SK-MEL-5 (cell line): Measurements from ENCODE around the gene ATP5F1E. TPM values are rescaled to one million over a fixed set of nuclear protein-coding genes. Genes with fewer than 3 reads are reported as not detected.
"Not testable (repeated sequence)": the region's sequence is repeated elsewhere in the genome, so short reads cannot be mapped to it uniquely, and the experiment has no call there.

Experiments used
- DNase-seq: peaks from one replicate; pipeline ENCODE4 v3.0.0-alpha.2; 2016; ENCODE audit warnings: low read depth, low spot score
- in situ Hi-C: cut with HindIII; loops from 2 replicates; pipeline ENCODE4 v1.10.0; 2016; ENCODE audit warnings: low sequenced_read_pairs, high pct_unique_total_duplicates, low pct_unique_long_range_greater_than_20kb
- total RNA-seq: library from RNA; depleted of rRNA; stranded (reverse); fragments of >200 nt; shearing (Covaris generic); gene quantifications from 2 replicates; pipeline ENCODE4 v1.2.3, GENCODE V29; 2014

Gene ATP5F1E
- total RNA-seq, 1 experiment from 2014 or later = 96.6 TPM

DNA sequence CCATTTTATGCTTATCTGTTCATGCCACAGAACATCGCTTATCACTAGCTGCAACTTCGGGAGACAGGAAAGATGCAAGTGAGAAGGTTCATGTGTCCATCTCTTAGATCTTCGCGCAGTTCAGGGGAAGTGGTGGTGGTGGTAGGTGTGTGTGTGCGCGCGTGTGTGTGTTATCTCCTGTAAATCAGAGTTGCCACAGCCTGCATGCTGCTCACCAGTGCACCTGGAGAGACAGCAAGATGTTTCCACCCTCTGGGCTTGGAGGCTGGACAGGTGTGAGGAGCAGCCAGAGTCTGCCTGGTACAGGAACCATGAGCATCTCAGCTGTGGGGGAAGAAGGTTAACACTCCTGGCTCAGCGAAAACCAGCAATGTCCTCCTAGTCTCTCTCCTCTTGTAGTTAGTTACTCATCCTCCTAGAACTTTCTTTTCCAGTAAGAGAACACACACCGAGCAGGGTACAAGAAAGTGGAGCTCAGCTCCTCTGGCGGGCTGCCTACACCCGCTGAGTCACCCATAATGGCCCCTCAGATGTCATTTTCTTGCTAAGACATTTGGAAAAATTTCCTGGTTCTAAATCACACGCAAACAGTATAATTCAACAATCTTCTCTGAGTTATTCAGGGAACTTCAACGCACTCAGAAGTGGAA, 18.1 kb downstream of the ATP5F1E start:
- in situ Hi-C loops = no loop called here

DNA sequence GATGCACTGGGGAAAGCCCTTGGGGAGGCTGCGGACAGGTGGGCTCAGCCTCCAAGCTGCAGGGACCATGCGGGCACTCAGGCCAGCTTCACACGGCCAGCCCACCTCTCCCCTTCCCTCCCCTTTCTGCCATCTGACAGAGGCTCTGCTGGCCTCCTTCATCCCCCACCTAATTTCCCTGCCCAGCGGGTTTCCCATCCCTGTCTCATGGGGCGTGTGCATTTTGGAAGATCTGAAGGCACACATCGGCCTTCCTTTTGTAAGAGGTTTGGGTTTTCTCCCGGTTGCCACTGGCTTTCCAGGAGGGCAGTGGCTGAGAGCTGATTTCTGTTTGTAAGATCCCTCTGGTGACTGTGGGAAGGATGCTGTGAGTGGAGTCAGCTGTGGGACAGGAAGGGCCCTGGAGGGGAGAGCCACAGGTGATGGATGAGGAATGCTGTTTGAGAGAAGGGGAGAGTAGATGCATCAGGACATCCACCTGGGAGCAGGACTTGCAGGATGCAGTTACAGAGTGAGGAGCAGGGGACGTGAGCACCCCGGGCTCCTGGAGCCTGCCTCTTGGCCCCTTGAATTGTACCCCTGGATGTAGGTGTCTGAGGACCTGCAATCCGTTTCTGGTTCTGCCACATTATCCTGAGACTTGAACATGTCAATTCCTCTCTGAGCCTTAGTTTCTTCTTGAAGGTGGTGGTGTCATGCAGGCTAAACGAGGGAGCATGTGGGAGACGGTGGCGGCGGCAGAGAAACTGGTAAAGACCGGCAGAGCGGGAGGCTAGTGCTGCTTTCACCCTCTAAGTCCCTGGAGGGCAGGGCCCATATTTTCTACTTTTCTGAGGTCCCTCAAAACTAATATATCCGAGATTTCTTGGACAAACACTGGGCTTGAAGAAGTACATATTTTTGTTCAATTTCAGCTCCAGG, 18.8 kb downstream of the ATP5F1E start:
- in situ Hi-C loops = no loop called here
- no peak for DNase-seq

More for the DNA sequence above, 18.1 kb downstream of the ATP5F1E start:
- no peak for DNase-seq

DNA sequence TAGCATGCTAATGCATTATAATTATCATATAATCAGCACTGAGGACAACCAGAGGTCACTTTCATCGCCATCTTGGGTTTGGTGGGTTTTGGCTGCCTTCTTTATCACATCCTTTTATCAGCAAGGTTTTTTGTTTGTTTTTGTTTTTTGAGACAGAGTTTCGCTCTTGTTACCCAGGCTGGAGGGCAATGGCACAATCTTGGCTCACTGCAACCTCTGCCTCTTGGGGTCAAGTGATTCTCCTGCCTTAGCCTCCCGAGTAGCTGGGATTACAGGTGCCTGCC, 20.3 kb downstream of the ATP5F1E start:
- in situ Hi-C loops, DNase-seq: not testable (repeated sequence)

DNA sequence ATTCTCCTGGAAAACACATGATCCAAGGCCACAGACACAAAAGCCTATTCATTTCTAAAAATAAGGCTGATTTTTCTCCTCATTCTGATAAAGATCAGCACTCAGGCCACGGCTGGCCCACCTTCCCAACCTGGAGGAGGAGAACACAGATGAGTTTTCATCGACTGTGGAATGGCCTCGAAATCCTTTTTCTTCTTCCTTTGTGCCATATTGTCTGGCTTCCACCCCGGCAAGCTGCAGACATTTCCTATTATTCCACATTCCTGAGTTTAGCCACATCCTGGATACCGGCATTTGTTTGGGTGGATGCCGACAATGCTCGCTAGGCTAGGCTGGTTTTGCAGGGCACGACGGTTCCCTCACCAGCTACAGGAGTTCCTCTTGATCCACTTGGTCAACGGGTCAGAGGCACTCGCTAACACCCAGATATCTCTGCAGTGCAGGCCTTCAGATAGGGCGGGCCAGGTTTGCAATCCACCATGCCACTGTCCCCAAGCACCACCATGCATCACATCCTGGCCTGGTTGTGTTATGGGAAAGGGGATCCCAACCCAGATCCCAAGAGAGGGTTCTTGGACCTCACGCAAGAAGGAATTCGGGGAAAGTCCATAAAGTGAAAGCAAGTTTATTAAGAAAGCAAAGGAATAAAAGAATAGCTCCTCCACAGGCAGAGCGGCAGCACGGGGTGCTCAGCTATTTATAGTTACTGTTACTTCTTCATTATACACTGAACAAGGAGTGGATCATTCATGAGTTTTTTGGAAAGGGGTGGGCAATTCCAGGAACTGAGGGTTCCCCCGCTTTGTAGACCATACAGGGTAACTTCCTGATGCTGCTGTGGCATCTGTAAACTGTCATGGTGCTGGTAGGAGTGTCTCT, 20.9 kb downstream of the ATP5F1E start:
- in situ Hi-C loops = no loop called here
- DNase-seq = peak; percentile 78

DNA sequence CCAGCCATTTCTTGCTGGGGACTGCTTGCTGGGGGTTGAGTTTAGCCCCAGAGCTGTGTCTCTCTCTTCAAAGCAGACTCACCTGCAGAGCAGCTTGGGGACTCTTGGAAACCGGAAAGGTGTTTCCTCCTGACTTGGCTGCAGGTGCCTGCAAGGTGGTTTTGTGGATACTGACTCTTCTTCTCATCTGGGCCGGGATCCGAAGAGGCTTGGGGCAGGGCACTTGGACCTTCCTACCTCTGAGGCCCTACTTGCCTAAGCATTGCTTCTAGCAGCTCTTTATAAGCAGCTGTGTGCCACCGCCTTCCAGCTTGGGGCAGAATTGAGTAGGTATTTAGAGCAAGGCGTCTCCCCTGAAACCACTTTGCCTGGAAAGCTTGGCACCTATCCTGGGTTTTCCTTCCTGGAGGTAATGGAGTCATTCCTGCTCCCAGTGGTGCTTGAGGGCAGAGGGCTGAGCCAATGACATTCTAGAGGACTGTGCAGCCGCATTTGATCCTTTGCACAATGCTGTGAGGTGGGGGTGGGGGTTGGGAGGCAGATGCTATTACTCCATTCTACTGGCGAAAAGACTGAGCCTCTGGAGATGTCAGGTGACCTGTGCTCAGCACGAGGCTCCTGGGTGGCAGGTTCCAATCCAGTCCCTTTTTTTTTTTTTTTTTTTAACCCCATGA, 21.7 kb downstream of the ATP5F1E start:
- in situ Hi-C loops = no loop called here
- DNase-seq = peak; percentile 67

DNA sequence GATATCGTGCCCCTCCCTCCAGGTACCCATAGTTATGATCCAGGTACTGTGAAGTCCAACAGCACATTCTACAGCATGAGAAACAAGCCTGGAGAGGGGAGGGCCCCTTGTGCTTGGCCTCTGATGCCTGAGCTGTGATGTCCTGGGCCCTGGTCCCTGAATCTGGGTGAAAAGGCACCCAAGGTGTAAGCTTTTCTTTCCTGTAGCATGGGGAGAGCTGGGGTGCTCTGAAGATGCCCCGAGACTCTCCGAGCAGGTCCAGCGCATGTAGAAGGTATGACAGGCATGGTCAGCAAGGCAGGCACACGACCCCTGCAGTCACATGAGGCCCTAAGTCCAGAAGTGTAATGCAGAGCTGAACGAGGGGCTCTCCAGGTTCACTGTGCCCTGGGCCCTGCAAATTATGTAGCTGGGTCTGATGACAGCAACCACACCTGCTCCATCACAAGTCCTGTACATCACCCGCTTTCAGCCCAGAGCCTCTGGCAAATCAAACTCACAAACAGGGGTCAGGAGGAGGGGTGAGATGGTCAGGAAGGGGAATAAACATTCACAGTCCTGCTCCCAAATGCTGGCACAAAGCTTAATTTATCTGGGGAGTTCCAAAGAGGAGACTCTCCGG, 23.3 kb downstream of the ATP5F1E start:
- DNase-seq = no peak
- in situ Hi-C loops = no loop called here

DNA sequence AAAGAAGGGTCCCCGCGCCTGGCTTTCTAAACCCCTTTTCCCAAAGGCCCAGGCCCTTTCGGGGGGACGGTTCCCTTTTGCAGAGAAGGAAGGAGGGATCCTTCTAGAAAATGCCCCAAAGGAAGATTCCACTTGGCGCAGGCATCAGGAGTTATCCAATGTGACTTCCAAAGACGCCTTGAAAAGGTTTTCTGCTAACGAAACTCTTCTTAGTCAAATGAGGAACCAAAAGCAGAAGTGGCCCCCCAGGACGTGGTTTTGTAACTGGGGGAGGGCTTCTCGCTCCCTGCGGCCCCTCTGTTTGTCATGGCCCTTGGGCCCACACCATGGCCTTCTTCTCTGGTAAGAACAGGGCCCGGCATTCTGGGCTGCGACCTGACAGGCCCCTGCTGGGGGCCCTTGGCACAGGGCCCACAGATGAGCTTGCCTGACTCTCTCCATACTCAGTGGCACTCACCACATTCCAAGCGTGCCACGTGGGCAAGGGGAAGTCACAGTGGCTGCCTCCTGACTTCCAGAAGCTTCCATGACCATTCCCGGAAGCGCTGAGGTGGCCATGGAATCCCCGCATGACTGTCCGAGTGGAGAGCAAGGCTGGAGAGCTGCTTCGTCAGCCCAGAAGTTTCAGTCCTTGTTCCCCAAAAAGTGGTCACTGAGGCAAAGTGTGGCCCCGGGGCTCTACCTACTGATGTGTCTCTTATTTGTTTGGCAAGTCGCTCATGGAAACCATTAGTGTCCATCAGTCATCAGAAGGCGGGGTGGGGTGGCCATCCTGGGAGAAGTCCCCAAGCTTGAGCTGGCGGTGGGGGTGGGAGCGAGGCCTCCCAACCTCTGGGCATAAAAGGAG, 24.2 kb downstream of the ATP5F1E start:
- in situ Hi-C loops = no loop called here
- DNase-seq = no peak

DNA sequence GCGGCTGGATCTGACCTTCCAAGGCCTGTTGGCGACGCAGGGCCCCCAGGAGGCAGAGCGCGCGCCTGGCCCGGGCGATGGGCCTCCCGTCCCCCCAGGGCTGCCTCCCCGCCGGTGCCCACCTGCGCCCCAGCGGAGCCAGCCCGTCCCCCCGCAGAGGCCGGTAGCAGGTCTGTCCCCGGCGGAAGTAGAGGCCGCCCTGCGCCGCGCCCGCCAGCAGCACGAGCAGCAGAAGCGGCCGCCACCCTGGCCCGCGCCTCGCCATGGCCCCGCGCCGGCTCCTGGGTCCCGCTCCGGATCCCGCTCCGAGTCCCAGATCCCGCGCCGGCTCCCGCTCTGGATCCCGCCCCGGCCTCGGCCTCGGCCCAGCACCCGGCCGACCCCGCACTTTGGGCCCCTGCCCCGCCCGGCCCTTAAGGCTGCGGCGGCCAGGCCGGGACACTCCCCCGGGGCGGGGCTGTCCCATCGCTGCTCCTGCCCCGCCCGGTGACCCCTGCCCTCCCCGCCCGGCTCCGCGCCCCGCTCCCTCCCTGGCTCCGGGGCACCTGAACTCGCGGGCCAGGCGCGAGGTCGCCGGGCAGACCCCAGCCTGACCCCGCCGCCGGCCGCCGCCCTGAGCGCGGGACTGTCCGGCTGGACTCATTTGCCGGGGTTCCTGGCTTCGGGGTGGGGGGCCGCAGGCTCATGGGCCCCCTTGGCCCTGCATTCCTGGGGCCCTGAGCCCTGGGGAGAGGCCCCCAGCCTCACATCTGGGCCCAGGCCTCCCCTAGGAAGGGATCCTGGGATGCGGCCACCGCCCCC, 25.1 kb downstream of the ATP5F1E start, which contains the start of gene CTSZ:
Gene CTSZ, minus strand, starts transcription at position 391 of the 801 bp plus-strand sequence. Its CDS starts 126 bp downstream, at position 265.
- in situ Hi-C loops = no loop called here
- no peak for DNase-seq

DNA sequence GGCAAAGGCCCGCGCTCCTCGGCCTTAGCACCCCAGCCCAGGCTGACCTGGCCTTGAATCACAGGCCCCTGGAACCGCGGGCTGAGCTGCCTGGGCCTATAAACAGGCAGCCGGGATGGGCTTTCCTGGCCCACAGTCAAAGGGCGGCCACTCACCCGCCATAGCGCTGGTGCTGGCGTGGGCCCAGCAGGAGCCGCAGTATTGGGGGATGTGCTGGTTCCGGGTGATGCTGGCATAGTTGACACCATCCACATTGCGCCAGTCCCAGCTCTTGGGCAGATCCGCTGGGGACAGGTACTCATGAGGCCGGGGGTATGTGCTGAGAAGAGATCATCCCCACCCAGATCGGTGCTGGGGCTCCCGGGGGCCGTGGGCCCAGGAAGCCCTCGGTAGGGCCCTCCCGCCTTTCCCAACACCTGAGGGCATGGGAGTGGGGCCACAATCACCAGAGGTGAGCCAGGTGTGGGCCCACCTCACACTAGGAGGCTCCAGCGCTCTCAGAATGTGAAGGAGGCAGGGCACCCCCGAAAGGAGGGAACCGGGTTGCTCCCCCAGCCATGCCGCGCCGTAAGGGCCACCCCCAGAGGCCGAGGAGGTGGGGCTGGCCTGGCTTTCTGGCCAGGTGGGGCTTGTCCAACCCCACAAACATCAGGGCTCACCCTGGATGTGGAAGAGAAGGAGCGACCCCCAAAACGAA, 25.8 kb downstream of the ATP5F1E start:
- DNase-seq = no peak
- in situ Hi-C loops = no loop called here

DNA sequence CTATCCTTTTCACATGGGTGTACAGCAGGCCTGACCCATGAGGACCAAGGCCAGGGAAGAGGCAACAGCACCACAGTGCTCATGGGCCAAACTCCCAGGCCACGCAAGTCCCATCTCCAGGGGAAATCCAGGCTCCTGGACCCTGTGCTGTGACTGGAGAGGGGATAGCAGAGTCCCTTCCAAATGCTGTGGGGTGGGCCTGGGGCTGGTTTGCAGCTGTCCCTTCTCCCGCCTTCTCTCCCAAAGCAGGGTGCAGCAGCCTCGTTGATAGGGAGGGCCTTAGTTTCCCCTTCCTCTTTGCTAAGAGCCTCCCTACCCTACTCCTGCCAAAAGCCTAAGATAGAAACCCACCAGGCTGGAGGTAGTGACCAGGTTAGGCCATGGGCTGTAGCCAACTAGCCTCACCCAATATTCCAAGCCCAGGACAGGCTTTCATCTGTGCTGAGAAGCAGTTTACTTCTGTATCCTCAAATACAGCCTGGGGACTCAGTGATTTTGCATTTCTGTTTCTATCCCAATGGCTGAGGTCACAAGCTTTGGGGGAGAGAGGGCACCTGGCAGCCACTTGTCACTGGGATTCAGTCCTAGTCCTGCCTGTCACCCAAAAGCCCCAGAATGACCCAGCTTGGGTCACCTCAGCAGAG, 26.5 kb downstream of the ATP5F1E start:
- in situ Hi-C loops = no loop called here
- DNase-seq = no peak

DNA sequence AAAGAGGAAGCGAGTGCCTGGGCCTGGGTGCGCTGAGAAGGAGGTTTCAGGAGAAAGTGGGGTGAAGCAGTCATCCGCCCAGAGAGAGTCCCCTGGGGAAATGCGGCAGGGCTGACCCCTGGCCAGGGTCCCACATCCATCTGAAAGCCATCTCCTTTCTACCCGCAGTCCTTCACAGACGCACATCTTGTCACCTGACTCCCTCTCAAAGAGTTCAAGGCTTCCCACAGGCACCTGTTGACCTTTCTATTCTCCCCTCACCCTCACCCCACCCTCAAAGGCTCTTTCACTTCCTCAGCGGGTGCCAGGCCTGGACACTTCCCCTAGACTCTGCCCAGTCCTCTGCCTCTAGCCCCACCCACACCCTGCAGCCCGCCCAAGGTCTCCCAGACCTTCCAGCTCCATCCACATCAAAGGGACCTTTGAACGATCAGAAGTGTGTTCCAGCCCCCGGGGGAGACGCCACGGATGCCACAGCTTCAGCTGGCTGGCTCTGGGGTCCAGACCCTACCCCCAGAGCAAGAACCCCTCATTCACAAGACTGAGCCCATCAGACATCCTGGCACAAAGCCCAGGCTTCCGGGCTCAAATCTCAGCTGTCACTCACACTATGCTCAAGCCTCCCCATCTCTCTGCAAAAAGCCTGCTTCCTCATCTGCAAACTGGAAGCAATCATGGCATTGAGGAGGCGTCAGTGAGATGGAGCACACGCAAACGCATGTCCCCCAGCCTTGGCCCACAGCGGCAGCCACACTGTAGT, 27.2 kb downstream of the ATP5F1E start:
- peak; percentile 63 for DNase-seq
- in situ Hi-C loops = no loop called here

DNA sequence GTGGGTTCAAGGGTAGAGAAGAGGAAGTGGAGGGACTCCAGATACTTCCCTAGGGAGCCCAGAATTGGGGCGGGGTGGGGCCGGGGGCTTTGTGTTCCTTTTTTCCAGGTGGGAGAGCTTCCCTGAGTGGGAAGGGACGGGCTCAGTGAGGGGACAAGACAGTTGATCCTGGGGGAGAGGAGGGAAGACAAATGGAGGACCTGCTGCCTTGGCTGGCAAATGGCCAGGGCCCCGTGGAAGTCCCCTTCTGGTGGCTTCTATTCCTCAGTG, 27.7 kb downstream of the ATP5F1E start:
- no peak for DNase-seq
- in situ Hi-C loops = no loop called here

DNA sequence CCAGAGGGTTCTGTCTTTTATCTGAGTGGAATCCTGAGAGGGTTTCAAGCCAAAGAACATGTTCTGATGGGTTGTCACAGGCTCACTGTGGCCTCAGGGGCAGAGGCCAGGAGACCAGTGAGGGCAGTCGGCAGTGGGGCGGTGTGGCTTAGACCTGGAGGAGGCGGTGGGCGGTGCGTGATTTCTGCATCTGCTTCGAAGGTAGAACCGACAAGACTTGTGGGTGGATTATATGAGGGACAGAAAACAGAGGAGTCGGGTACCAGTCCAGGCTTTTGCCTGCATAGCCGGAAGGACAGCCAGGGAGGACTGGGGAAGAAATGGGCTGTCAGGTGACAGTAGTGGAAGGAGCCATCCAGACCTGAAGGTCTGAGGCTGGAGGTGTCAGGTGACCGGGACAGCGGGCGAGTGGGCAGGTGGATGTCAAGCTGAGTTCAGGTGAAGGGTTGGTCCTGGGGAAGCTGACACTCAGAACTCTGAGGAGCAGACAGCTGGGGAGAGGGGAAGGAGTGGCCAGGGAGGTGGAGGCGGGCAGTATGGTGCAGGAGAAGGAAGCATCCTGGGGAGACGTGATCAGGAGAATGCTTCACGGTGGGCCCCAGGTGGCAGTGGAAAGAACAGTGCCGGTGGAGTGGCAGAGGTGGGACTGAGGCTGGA, 28.2 kb downstream of the ATP5F1E start:
- DNase-seq = no peak
- in situ Hi-C loops = no loop called here

DNA sequence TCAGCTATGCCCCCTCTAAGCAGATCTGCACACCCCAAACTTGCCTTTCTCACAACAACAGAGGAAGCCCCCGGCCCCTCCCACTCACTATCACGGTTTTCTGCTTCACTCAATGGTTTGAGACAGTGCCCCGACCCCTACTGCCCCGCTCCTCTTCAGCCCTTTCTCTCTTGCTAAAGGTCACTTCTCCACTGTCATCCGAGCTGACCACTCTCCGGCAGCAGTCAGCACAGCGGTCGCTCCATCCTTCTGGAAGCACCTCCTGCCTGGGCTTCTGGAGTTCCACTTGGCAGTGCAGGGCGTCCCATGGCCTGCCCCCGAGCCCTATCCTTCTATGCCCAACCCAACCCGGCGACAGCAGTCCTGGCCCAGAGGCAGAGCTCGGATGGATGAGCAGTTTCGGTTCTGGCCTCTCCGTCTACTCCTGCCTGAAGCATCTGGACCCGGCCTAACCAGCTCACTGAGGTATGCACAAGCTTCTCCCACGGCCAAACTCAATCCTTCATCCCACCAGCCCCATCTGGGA, 29.2 kb downstream of the ATP5F1E start:
- in situ Hi-C loops = no loop called here
- DNase-seq = no peak
